Skeletal muscle tissue (tissue), 4 donors: Measurements from ENCODE around the gene DHRS7C. TPM values are rescaled to one million over a fixed set of nuclear protein-coding genes. Genes with fewer than 3 reads are reported as not detected.

Experiments
- H3K27ac ChIP-seq: one replicate; pipeline ENCODE4 v1.7.0; 2013; ENCODE audit warnings: mild to moderate bottlenecking, low read depth, low read length, inconsistent platforms
- H3K27me3 ChIP-seq, 3 donors: one replicate each; pipeline ENCODE4 v1.7.0; 2013; ENCODE audit warnings: low read length in 3 of 3; ENCODE audit not compliant: control insufficient read depth in 3 of 3, insufficient read depth in 3 of 3
- H3K36me3 ChIP-seq, 3 donors: one replicate each; pipeline ENCODE4 v1.7.0; 2013; ENCODE audit warnings: low read length in 3 of 3; ENCODE audit not compliant: control insufficient read depth in 3 of 3, insufficient read depth in 3 of 3
- H3K4me1 ChIP-seq, 3 donors: one replicate each; pipeline ENCODE4 v1.7.0; 2013; ENCODE audit warnings: low read length in 3 of 3, mild to moderate bottlenecking in 3 of 3; ENCODE audit not compliant: control insufficient read depth in 3 of 3, insufficient read depth in 3 of 3
- H3K4me3 ChIP-seq, 3 donors: one replicate each; pipeline ENCODE4 v1.7.0; 2013; ENCODE audit warnings: low read length in 3 of 3
- H3K9ac ChIP-seq, 3 donors: one replicate each; pipeline ENCODE4 v1.7.0; 2013; ENCODE audit warnings: low read length in 3 of 3, mild to moderate bottlenecking in 3 of 3, moderate library complexity in 2 of 3, low read depth in 1 of 3
- H3K9me3 ChIP-seq, 3 donors: one replicate each; pipeline ENCODE4 v1.7.0; 2013; ENCODE audit warnings: low read length in 3 of 3; ENCODE audit not compliant: control insufficient read depth in 3 of 3
- total RNA-seq: library from RNA; depleted of rRNA; stranded (reverse); fragments of >200 nt; gene quantifications from one replicate; pipeline ENCODE4 v1.2.3, GENCODE V29; 2014
- donor health status: Osteomylitis.

Gene DHRS7C
- total RNA-seq, 1 donor from 2014 or later = 163 TPM

- Histone ChIP-seq H3K36me3 (no peaks in the 10 kb centered on the region), H3K9me3 (no peaks in the 10 kb centered on the region), H3K9ac (no peak overlapping the region), H3K27ac (no peak overlapping the region), H3K27me3 (peaks cover 7 to 22% (median 18%) of the 10 kb centered on the region in 3 donors), H3K4me3 (no peak overlapping the region), H3K4me1 (no peaks in the 10 kb centered on the region)
Observed at GRCh38 chr17:9729735-9730420, 61.5 kb downstream of the DHRS7C start.

- Histone ChIP-seq H3K4me3 (no peak overlapping the region), H3K36me3 (no peaks in the 10 kb centered on the region), H3K27ac (no peak overlapping the region), H3K27me3 (peaks cover 7 to 23% (median 18%) of the 10 kb centered on the region in 3 donors), H3K4me1 (no peaks in the 10 kb centered on the region), H3K9me3 (no peaks in the 10 kb centered on the region), H3K9ac (no peak overlapping the region)
Observed at GRCh38 chr17:9729034-9729650, 62.2 kb downstream of the DHRS7C start.

GRCh38 chr17:9728564-9728963, 62.8 kb downstream of the DHRS7C start:
- no peak overlapping the region for H3K4me3 ChIP-seq
- H3K36me3 ChIP-seq = no peaks in the 10 kb centered on the region
- peaks cover 7 to 26% (median 18%) of the 10 kb centered on the region in 3 donors for H3K27me3 ChIP-seq
- no peaks in the 10 kb centered on the region for H3K4me1 ChIP-seq
- no peaks in the 10 kb centered on the region for H3K9me3 ChIP-seq
- H3K27ac ChIP-seq = no peak overlapping the region
- H3K9ac ChIP-seq = no peak overlapping the region

GRCh38 chr17:9728005-9728404, 63.4 kb downstream of the DHRS7C start:
- H3K36me3 ChIP-seq = no peaks in the 10 kb centered on the region
- H3K27me3 ChIP-seq = peaks cover 7 to 26% (median 18%) of the 10 kb centered on the region in 3 donors
- H3K9ac ChIP-seq = no peak overlapping the region
- no peaks in the 10 kb centered on the region for H3K4me1 ChIP-seq
- H3K9me3 ChIP-seq = no peaks in the 10 kb centered on the region
- no peak overlapping the region for H3K27ac ChIP-seq
- H3K4me3 ChIP-seq = no peak overlapping the region

GRCh38 chr17:9726291-9726690, 65.1 kb downstream of the DHRS7C start:
- no peaks in the 10 kb centered on the region for H3K4me1 ChIP-seq
- no peaks in the 10 kb centered on the region for H3K9me3 ChIP-seq
- H3K4me3 ChIP-seq = no peak overlapping the region
- H3K27ac ChIP-seq = no peak overlapping the region
- no peak overlapping the region for H3K9ac ChIP-seq
- no peaks in the 10 kb centered on the region for H3K36me3 ChIP-seq
- H3K27me3 ChIP-seq = peaks cover 7 to 26% (median 18%) of the 10 kb centered on the region in 3 donors

GRCh38 chr17:9725575-9725974, 65.8 kb downstream of the DHRS7C start:
- no peaks in the 10 kb centered on the region for H3K9me3 ChIP-seq
- no peak overlapping the region for H3K27ac ChIP-seq
- no peaks in the 10 kb centered on the region for H3K36me3 ChIP-seq
- peaks cover 7 to 26% (median 18%) of the 10 kb centered on the region in 3 donors for H3K27me3 ChIP-seq
- no peaks in the 10 kb centered on the region for H3K4me1 ChIP-seq
- no peak overlapping the region for H3K9ac ChIP-seq
- H3K4me3 ChIP-seq = no peak overlapping the region

Other genes starting within 250 kb of the DHRS7C start
- gene STX8, start 215.8 kb downstream of the DHRS7C start, total RNA-seq = 68.4 TPM
- not detected for gene CFAP52, start 214.9 kb downstream of the DHRS7C start, total RNA-seq
- gene USP43, start 146.1 kb downstream of the DHRS7C start, total RNA-seq = under 0.01 TPM
- gene GSG1L2, start 30.5 kb upstream of the DHRS7C start, total RNA-seq = not detected
- gene GLP2R, start 34.3 kb upstream of the DHRS7C start, total RNA-seq = not detected
- not detected for gene RCVRN, start 113.7 kb upstream of the DHRS7C start, total RNA-seq